Right atrium auricular region (tissue), 2 donors: ENCODE data around the gene SYP. TPM values are rescaled to one million over a fixed set of nuclear protein-coding genes. Genes with fewer than 3 reads are reported as not detected.

ENCODE experiments used
- DNase-seq: peaks from one replicate; pipeline ENCODE4 v3.0.0-alpha.2; 2019; ENCODE audit warnings: low spot score
- H3K27ac ChIP-seq, 2 donors: fragments of 200-600 bp; sonication (generic); 1 replicate in 1 of 2; 2 replicates in 1 of 2; pipeline ENCODE4 v1.5.1; 2016 to 2019
- H3K27me3 ChIP-seq, 2 donors: fragments of 200-600 bp; sonication (generic); one replicate each; pipeline versions ENCODE4 v1.5.1 to v1.6.0; 2017 to 2019
- H3K36me3 ChIP-seq: fragments of 200-600 bp; sonication (generic); one replicate; pipeline ENCODE4 v1.5.1; 2016
- H3K4me1 ChIP-seq, 2 donors: fragments of 200-600 bp; sonication (generic); one replicate each; pipeline versions ENCODE4 v1.5.1 to v1.6.0; 2017 to 2019
- H3K4me3 ChIP-seq, 2 donors: fragments of 200-600 bp; sonication (generic); 1 replicate in 1 of 2; 2 replicates in 1 of 2; pipeline ENCODE4 v1.5.1; 2017 to 2019; ENCODE audit warnings: mild to moderate bottlenecking in 1 of 2, moderate library complexity in 1 of 2
- H3K9me3 ChIP-seq, 2 donors: fragments of 200-600 bp; sonication (generic); one replicate each; pipeline ENCODE4 v1.5.1; 2019
- CTCF ChIP-seq, 2 donors: fragments of 200-600 bp; sonication (generic); IDR thresholded peaks; one replicate each; pipeline ENCODE4 v1.5.1; 2019; ENCODE audit warnings: antibody characterized with exemption in 2 of 2
- total RNA-seq, 2 donors: library from RNA; depleted of rRNA; stranded (reverse); fragments of >200 nt; gene quantifications; one replicate each; pipeline ENCODE4 v1.1.0, GENCODE V29; 2016

Gene SYP
- total RNA-seq, 2 donors from 2014 or later, result 2.8 to 3.5 TPM

DNA sequence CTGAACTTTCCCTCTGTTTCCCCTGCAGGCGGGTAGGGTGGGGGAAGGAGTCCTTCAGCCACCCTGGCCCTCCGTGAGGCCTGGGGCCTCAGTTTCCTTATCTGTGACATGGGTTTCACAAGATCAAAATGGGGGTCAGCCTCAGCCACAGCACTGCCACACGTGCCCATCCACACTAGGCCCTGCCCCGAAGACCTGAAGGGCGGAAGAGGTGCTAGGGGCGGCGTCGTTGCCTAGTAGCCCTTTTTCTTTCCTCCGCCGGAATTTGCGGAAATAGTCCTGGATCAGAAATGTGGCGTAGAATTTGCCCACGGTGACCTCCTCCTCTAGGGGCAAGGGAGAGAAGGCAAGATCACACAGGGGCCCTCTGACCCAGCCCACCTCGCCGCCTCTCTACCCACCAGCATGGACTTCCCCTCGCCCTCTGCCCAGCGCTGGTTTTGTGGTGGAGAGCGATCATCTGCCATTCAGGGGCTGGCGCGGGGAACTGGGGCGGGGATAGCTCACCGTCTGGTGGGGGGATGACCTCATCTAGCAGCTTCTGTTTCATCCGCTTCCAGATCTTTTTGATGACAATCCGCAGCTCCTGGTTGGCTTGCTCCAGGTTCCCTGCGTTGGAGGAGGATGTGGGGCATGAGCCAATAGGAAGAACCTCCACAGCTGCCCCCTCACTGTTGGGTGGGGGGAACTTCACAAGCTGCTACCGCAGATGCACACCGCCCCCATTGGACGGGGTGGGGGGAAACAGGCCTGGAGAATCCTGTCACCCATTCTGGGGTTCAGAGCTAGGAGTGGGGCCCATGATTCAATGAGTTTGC lies 9.7 kb upstream of the SYP start:
- Histone ChIP-seq H3K9me3 (no peaks in the 10 kb centered on the region), H3K27me3 (no peaks in the 10 kb centered on the region), H3K4me3 (no peak overlapping the region), H3K4me1 (no peaks in the 10 kb centered on the region), H3K36me3 (no peaks in the 10 kb centered on the region), H3K27ac (no peak overlapping the region)
- TF ChIP-seq CTCF (IDR thresholded peaks at IDR 0.05), result no peak
- no peak for DNase-seq

- no peak for TF ChIP-seq CTCF (IDR thresholded peaks at IDR 0.05)
- no peaks in the 10 kb centered on the region for H3K4me1 ChIP-seq
Measured at GRCh38 chrX:49208399-49208798, 8.4 kb upstream of the SYP start.

GRCh38 chrX:49206543-49206942 lies 6.5 kb upstream of the SYP start:
- H3K9me3 ChIP-seq, result no peaks in the 10 kb centered on the region
- H3K4me1 ChIP-seq, result no peaks in the 10 kb centered on the region
- no peak for DNase-seq
- no peak overlapping the region for H3K27ac ChIP-seq
- no peak overlapping the region for H3K4me3 ChIP-seq
- no peaks in the 10 kb centered on the region for H3K27me3 ChIP-seq
- no peaks in the 10 kb centered on the region for H3K36me3 ChIP-seq
- no peak for TF ChIP-seq CTCF (IDR thresholded peaks at IDR 0.05)

More at GRCh38 chrX:49208399-49208798, 8.4 kb upstream of the SYP start:
- Histone ChIP-seq H3K4me3 (no peak overlapping the region), H3K27me3 (no peaks in the 10 kb centered on the region), H3K9me3 (no peaks in the 10 kb centered on the region), H3K27ac (no peak overlapping the region), H3K36me3 (no peaks in the 10 kb centered on the region)
- DNase-seq, result no peak

DNA sequence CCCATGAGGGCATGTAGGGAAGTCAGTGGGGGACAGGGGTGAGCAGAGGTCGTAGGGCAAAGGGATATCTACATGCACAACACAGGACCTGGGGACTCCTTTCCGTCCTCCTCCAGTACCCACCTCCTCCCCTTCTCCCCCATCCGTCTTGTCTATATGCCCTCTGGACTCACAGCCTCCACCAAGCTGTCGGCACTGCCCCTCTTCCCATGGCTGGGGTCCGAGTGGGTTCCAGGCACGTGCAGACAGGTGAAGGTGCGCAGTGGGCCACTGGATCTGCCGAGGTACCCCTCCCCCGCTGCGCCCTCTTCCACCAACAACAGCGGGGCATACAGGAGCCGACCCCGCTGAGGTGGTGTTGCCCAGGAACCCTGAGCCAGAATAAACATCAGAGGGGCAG lies 5.5 kb upstream of the SYP start:
- TF ChIP-seq CTCF (IDR thresholded peaks at IDR 0.05), result no peak
- peak overlapping the region in 1 of 2 donors; percentile 75 for H3K27ac ChIP-seq

GRCh38 chrX:49204709-49205108 lies 4.7 kb upstream of the SYP start:
- no peaks in the 10 kb centered on the region for H3K27me3 ChIP-seq

More for the DNA sequence above, 5.5 kb upstream of the SYP start:
- H3K4me3 ChIP-seq, result no peak overlapping the region
- H3K4me1 ChIP-seq, result no peaks in the 10 kb centered on the region
- no peak for DNase-seq
- no peaks in the 10 kb centered on the region for H3K9me3 ChIP-seq
- no peaks in the 10 kb centered on the region for H3K36me3 ChIP-seq
- no peaks in the 10 kb centered on the region for H3K27me3 ChIP-seq

More at GRCh38 chrX:49204709-49205108, 4.7 kb upstream of the SYP start:
- peak overlapping the region; percentile 46 to 75 for H3K27ac ChIP-seq
- no peak overlapping the region for H3K4me3 ChIP-seq
- no peak for TF ChIP-seq CTCF (IDR thresholded peaks at IDR 0.05)
- no peaks in the 10 kb centered on the region for H3K9me3 ChIP-seq
- no peaks in the 10 kb centered on the region for H3K4me1 ChIP-seq
- no peaks in the 10 kb centered on the region for H3K36me3 ChIP-seq
- DNase-seq, result no peak
